HG03432 (cell line): ENCODE results near the gene BRME1.
A peak's percentile ranks its signal among the peaks of the same experiment; 100 is the strongest.

Experiments used
- ATAC-seq: cut with Tn5 transposase; IDR thresholded peaks from one replicate; pipeline ENCODE4 v1.9.1; 2021; ENCODE audit warnings: mild to moderate bottlenecking, moderate library complexity; ENCODE audit not compliant: unreplicated experiment

BRME1 gene

GRCh38 chr19:13905634-13906520 is at the start of gene BRME1, which contains the start of gene CC2D1A:
BRME1 (minus strand) TSS chr19:13906117; CDS start chr19:13904892, 1,225 bp downstream.
CC2D1A (plus strand) TSS chr19:13906201; CDS start chr19:13906442, 241 bp downstream.
- peak; percentile 93 for ATAC-seq

GRCh38 chr19:13954185-13954584 is 48.3 kb upstream of the BRME1 start:
- no peak for ATAC-seq

GRCh38 chr19:13952931-13953531 is 47.1 kb upstream of the BRME1 start:
- ATAC-seq = no peak

- ATAC-seq = peak; percentile 95
These were observed 46.4 kb upstream of the BRME1 start, which contains the start of gene DCAF15 for GRCh38 chr19:13952154-13952930. DCAF15 (plus strand) TSS chr19:13952509; CDS start chr19:13952513, 4 bp downstream.

GRCh38 chr19:13951799-13952153 is 45.9 kb upstream of the BRME1 start:
- peak; percentile 2 for ATAC-seq

GRCh38 chr19:13951043-13951442 is 45.1 kb upstream of the BRME1 start:
- no peak for ATAC-seq

GRCh38 chr19:13946414-13946813 is 40.5 kb upstream of the BRME1 start:
- ATAC-seq = no peak

- no peak for ATAC-seq
These were observed 36.2 kb upstream of the BRME1 start for GRCh38 chr19:13942023-13942684.

GRCh38 chr19:13938301-13939064 is 32.6 kb upstream of the BRME1 start, which contains the start of gene PODNL1:
PODNL1 (minus strand) TSS chr19:13938417; CDS start chr19:13938181, 236 bp downstream.
- no peak for ATAC-seq

GRCh38 chr19:13937479-13938300 is 31.8 kb upstream of the BRME1 start:
- no peak for ATAC-seq

GRCh38 chr19:13935765-13936510 is 30.0 kb upstream of the BRME1 start:
- no peak for ATAC-seq

- ATAC-seq = no peak
These were observed 28.8 kb upstream of the BRME1 start for GRCh38 chr19:13934785-13935109.

GRCh38 chr19:13932911-13933393 is 27.0 kb upstream of the BRME1 start:
- ATAC-seq = no peak

GRCh38 chr19:13932149-13932637 is 26.3 kb upstream of the BRME1 start:
- no peak for ATAC-seq

GRCh38 chr19:13931391-13932148 is 25.7 kb upstream of the BRME1 start:
- no peak for ATAC-seq

GRCh38 chr19:13930402-13930801 is 24.5 kb upstream of the BRME1 start:
- no peak for ATAC-seq

GRCh38 chr19:13929956-13930355 is 24.0 kb upstream of the BRME1 start:
- no peak for ATAC-seq
